Right cardiac atrium (tissue), 5 donors: ENCODE measurements around the gene NPNT. TPM values are rescaled to one million over a fixed set of nuclear protein-coding genes. Genes with fewer than 3 reads are reported as not detected.

Source experiments
- ATAC-seq, 2 donors: fragments of 200-7000 bp; cut with Tn5 transposase; one replicate each; pipeline versions ENCODE4 v1.8.0 to v1.9.1; 2020; ENCODE audit warnings: moderate library complexity in 2 of 2, mild to moderate bottlenecking in 1 of 2
- DNase-seq, 3 donors: peaks; one replicate each; pipeline ENCODE4 v3.0.0-alpha.2; 2020
- H3K27ac ChIP-seq: one replicate; pipeline ENCODE4 v1.5.1; 2013; ENCODE audit warnings: mild to moderate bottlenecking, low read length, control low read depth, moderate library complexity
- H3K27me3 ChIP-seq: one replicate; pipeline ENCODE4 v1.6.1; 2013; ENCODE audit not compliant: control insufficient read depth, insufficient read depth
- H3K4me1 ChIP-seq: one replicate; pipeline ENCODE4 v1.6.1; 2013; ENCODE audit warnings: low read length; ENCODE audit not compliant: control insufficient read depth, insufficient read depth
- H3K4me3 ChIP-seq: one replicate; pipeline ENCODE4 v1.5.1; 2013; ENCODE audit warnings: low read length, control low read depth
- H3K9me3 ChIP-seq: one replicate; pipeline ENCODE4 v1.6.1; 2013; ENCODE audit warnings: low read length; ENCODE audit not compliant: control insufficient read depth
- WGBS: extraction: QIAGEN DNeasy Blood & Tissue Kit; methylation state at CpG from one replicate; pipeline ENCODE4 v1.1.7; 2013; 5-methylcytosine and 5-hydroxymethylcytosine counted together
- intact Hi-C, 4 donors: fragments of 100-400 bp; cut with DNase I; formaldehyde crosslinking; loops; one replicate each; pipeline versions ENCODE4 v1.11.0 to v1.14.0; 2022 to 2023
- polyA plus RNA-seq: library from polyadenylated mRNA; stranded (reverse); fragments of 200-250 nt; gene quantifications from one replicate; pipeline ENCODE4 v1.2.3, GENCODE V29; 2013
- total RNA-seq, 4 donors: library from RNA; stranded (reverse); fragmentation: NEBNext Ultra II Directional; extraction: Animal tissue kit (Norgen Biotek cat#: 25700); gene quantifications; one replicate each; pipeline ENCODE4 v1.2.1, GENCODE V29; 2021
- donor health status: healthy with polysubstance abuse.
- donor health status: DM: no; HTN: yes; CAD: no.
- donor health status: DM: no; HTN: no; CAD: no.
- donor health status: DM: no; HTN: yes; CAD: no; lungs with severe emphysema.
- donor health status: DM: yes; HTN: yes; CAD: no.

Gene NPNT
- total and polyA plus RNA-seq, 5 donors: 1.4 to 5.5 (median 4.4) TPM

DNA sequence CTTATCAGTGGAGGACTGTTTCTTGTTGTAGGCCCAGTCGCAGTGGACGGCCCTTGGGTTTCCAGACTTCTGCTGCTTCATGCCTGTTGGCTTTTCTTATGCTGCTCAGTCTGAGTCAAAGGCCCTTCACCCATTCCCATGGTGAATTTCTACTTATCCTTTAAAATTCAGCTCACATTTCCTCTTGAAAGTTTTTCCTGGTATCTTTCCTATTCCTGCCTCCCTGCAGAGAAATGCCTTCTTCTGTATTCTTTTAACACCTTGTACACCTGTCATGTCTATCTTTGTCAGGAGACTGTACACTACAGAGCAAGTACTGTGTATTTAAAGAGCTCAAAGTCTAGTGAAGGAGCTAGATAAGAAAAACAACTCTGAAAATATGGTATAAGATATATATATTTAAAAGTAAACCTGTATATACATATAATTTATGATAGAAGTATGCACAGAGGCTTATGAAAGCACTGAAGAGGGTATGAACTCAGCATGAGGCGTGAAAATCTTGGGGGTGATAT, 22.0 kb downstream of the NPNT start:
- H3K27ac ChIP-seq: no peak overlapping the region
- intact Hi-C loops: no loop called here
- no peaks in the 10 kb centered on the region for H3K27me3 ChIP-seq
- DNase-seq (no peak), ATAC-seq (no peak)
- no peak overlapping the region for H3K4me3 ChIP-seq
- no peaks in the 10 kb centered on the region for H3K4me1 ChIP-seq
- no peaks in the 10 kb centered on the region for H3K9me3 ChIP-seq
- WGBS: 81% methylated on average over 3 of the region's 3 CpGs

DNA sequence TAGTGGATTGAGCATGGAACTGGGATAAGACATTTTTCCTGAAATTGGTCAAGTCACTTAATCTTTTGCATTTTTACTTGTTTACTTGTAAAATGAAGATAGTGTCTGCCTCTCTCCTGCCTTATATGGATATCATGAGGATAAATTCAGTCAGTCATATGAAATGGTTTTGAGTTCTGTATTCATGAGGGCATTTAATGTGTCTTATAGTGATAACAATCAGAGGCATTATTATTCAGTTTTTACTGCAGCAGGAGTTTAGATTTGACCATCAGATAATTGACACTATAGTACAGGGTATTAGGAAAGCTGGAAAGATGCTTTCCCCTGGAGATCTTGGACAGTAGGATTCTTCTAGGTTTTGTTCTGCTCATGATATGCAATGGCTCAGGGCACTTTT, 26.0 kb downstream of the NPNT start:
- Histone ChIP-seq H3K27me3 (no peaks in the 10 kb centered on the region), H3K4me1 (no peaks in the 10 kb centered on the region), H3K9me3 (no peaks in the 10 kb centered on the region), H3K27ac (no peak overlapping the region), H3K4me3 (no peak overlapping the region)
- ATAC-seq: no peak
- intact Hi-C loops: no loop called here
- DNase-seq: no peak

DNA sequence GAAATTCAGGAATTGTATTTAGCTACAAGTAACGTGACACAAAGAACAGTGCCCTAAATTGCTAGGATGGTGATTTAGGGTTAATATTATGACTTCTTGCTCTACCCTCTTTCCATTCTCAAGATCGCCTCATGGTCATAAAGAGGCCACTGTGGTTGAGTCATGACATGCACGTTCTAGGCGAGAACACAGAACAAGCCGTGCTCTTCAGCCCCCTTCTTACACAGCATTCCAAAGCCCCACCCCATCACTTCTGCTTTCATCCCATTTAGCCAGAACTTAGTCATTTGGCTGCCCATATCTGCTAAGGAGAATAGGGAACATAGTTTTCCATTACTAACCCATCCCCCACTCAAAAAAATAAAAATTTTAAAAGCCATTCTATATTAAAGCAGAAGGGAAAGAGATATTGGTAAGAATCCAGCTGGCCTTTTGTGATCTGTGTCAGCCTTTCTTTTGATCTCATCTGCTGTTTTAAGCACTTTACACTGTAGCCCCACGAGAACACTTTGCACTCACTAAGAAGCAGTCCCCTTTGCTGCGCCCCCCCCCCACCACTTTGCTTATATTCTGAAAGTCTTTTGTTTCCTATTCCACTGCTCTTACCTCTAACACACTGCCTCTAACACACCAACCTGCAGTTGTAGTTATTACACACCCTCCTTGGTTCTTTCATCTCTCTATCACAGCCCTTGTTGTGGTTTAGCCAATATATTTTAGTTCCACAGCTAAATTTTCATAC, 28.4 kb downstream of the NPNT start:
- WGBS: 52% methylated on average over 7 of the region's 7 CpGs
- intact Hi-C loops: no loop called here
- H3K27ac ChIP-seq: no peak overlapping the region
- no peaks in the 10 kb centered on the region for H3K4me1 ChIP-seq
- no peak overlapping the region for H3K4me3 ChIP-seq
- DNase-seq (peak in 1 of 3 donors; percentile 24), ATAC-seq (peak; percentile 67 to 68)
- no peaks in the 10 kb centered on the region for H3K27me3 ChIP-seq
- H3K9me3 ChIP-seq: no peaks in the 10 kb centered on the region

DNA sequence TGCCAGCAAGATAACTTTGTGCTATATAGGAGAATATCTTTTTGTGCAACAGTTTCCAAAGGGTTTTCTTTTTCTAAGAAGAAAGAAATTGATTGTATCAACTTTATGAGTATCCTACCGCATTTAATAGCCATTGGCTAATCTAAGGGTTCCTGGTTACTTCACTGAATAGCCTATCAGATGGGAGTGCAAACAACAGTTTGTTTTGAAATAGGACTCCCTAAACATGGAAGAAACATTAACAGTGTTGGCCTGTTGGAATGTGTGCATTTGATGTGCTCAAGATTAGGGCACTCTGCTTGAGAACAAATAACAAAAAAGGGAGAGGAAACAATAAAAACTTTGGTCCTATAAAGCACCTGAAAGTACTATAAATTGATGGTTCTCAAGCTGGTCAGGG, 29.1 kb downstream of the NPNT start:
- H3K27ac ChIP-seq: no peak overlapping the region

DNA sequence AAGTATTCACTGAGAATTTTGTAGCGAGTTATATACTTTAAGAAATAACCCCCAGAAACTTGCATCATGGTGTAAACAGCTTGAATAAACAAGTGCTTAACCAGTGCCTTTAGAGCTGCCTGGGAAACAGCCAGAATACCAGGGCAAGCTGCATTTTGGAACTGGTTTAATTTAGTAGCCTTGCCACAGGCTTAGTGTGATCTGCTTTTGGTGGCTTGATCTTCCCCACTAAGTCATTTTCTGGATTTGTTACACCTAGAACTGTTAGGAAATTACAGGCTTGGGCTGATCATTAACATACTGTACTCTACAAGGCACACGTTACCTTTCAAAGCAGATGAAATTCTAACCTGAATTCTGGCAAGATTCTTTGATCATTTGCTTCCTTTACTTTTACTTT, 35.4 kb downstream of the NPNT start:
- H3K27me3 ChIP-seq: no peaks in the 10 kb centered on the region
- H3K9me3 ChIP-seq: no peaks in the 10 kb centered on the region
- H3K4me3 ChIP-seq: no peak overlapping the region
- ATAC-seq: no peak
- 83% methylated on average over 2 of the region's 2 CpGs for WGBS
- H3K27ac ChIP-seq: no peak overlapping the region
- DNase-seq: no peak
- H3K4me1 ChIP-seq: no peaks in the 10 kb centered on the region
- intact Hi-C loops: no loop called here

More for the DNA sequence above, 29.1 kb downstream of the NPNT start:
- Histone ChIP-seq H3K27me3 (no peaks in the 10 kb centered on the region), H3K4me3 (no peak overlapping the region), H3K4me1 (no peaks in the 10 kb centered on the region), H3K9me3 (no peaks in the 10 kb centered on the region)
- ATAC-seq: no peak
- intact Hi-C loops: no loop called here
- DNase-seq: no peak
- 86% methylated on average over 1 of the region's 1 CpG for WGBS

DNA sequence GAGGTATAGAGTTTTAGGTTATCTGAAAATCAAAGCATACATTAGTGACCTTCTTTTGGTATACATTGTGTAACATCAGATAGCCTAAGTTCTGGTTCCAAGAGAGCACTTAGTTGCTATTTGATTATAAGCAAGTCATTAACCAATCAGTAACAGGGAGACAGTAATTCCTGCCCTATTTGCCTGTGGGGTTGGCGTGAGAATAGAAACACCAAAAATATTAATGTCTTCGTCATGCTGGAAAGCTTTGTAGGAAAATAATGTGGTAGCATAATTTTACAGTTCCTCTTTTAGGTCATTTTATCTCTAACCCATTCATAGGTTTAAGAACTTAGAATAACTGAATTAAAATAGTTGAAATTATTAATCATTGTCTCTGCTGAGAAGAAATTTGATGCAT, 37.8 kb downstream of the NPNT start:
- Histone ChIP-seq H3K27me3 (no peaks in the 10 kb centered on the region), H3K9me3 (no peaks in the 10 kb centered on the region), H3K4me3 (no peak overlapping the region), H3K4me1 (peaks cover 1% of the 10 kb centered on the region), H3K27ac (no peak overlapping the region)
- WGBS: 91% methylated on average over 2 of the region's 2 CpGs
- intact Hi-C loops: no loop called here
- DNase-seq: no peak
- ATAC-seq: no peak

DNA sequence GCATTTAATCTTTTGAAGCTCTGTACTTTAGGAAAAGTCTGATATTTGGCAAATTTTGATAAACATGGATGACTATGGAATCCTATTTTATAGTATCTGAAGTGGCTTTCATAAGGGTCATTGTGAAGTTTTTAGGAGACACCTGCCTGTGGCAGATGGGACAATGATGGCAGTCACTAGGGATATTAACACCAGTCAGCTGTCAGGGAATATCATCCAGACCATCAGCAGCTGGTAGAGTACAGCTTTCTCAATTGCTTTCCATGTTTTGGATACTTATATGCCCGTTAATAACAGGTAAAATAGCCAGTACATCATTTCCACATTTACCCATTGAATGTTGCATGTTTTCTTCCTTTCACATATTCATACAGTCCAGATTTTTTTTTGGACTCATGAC, 39.1 kb downstream of the NPNT start:
- intact Hi-C loops: no loop called here
- Histone ChIP-seq H3K9me3 (no peaks in the 10 kb centered on the region), H3K4me1 (peaks cover 1% of the 10 kb centered on the region), H3K27ac (no peak overlapping the region), H3K4me3 (no peak overlapping the region), H3K27me3 (no peaks in the 10 kb centered on the region)
- WGBS: 74% methylated on average over 1 of the region's 1 CpG
- ATAC-seq (no peak), DNase-seq (no peak)

DNA sequence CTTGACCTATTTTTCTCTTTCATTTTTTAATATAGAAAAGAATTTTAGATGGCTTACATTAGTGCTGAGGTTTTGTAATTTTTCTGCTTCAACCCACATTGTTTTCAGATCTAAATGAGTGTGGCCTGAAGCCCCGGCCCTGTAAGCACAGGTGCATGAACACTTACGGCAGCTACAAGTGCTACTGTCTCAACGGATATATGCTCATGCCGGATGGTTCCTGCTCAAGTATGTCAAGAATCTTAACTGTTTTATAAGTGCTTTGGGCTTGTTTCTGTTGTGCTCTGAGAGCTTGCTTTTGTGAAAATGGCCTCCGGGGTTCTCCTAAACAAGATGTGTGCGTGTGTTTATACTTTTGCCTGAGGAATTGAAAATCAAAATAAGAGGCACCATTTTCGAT, 41.6 kb downstream of the NPNT start:
- WGBS: 66% methylated on average over 7 of the region's 7 CpGs
- H3K9me3 ChIP-seq: no peaks in the 10 kb centered on the region
- H3K27me3 ChIP-seq: no peaks in the 10 kb centered on the region
- H3K4me1 ChIP-seq: peaks cover 1% of the 10 kb centered on the region
- H3K27ac ChIP-seq: no peak overlapping the region
- ATAC-seq (no peak), DNase-seq (no peak)
- no peak overlapping the region for H3K4me3 ChIP-seq
- intact Hi-C loops: no loop called here

DNA sequence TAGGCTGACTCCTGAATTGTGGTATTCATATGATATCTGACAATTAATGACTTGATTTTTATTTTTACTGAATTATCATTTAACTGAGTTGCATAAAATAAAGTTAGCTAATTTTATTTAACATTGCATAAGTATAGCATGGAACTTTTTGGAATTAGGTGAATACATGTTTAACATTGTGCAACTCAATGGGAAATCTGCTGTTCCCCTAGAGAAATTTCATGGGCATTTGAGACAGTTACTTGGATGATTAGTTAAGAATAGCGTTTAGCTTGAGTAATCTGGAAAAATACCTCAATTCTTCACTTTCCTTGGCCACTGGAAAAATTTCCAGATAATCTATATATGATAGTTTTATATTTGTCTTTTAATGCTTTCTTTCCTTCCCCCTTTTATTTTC, 42.5 kb downstream of the NPNT start:
- Histone ChIP-seq H3K4me1 (peaks cover 1% of the 10 kb centered on the region), H3K9me3 (no peaks in the 10 kb centered on the region), H3K27me3 (no peaks in the 10 kb centered on the region), H3K27ac (no peak overlapping the region), H3K4me3 (no peak overlapping the region)
- intact Hi-C loops: no loop called here
- WGBS: 76% methylated on average over 1 of the region's 1 CpG
- no peak for DNase-seq
- no peak for ATAC-seq

DNA sequence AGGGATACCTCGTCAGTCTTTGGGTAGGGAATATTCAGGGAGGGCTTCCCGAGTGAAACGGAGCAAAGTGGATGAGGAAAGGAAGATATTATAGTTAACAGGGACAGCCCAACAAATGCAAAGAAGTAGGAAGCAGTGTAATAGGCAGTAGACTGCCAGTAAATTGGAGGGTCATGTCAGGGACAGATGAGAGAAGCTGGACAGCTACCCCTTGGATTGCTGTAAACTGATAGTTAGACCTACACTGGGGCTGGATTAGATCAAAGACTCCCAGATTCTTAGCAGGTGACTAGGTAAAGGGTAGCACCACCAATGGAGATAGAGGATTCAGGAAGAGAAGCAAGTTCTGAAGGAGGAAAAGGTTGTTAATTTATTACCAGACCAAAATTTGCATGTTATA, 48.0 kb downstream of the NPNT start:
- WGBS: 80% methylated on average over 3 of the region's 3 CpGs
- no peak for ATAC-seq

DNA sequence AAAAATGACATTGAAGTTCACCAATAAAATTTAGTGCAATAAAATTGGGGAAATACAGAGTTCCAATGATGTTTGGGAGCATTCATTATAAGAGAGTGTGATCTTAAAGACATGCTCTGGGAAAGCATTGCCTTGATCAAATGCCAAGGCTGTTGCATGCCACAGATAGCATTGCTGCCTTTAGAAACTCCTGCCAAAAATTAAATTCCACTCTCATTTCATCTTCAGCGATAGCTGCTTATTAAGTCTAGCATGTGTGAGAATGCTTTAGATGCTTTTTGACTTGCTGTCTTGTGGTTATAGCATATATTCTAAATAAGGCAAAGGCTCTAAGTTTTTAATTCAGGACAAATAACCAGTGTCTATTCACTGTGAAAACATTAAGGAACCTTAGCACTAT, 49.3 kb downstream of the NPNT start:
- Histone ChIP-seq H3K4me3 (no peak overlapping the region), H3K27me3 (no peaks in the 10 kb centered on the region), H3K9me3 (no peaks in the 10 kb centered on the region), H3K27ac (no peak overlapping the region), H3K4me1 (peaks cover 2% of the 10 kb centered on the region)
- ATAC-seq: peak; percentile 34 to 71
- WGBS: 21% methylated on average over 1 of the region's 1 CpG
- intact Hi-C loops: no loop called here
- no peak for DNase-seq

More for the DNA sequence above, 48.0 kb downstream of the NPNT start:
- no peak overlapping the region for H3K4me3 ChIP-seq
- intact Hi-C loops: no loop called here
- H3K9me3 ChIP-seq: no peaks in the 10 kb centered on the region
- no peaks in the 10 kb centered on the region for H3K27me3 ChIP-seq
- DNase-seq: no peak
- peaks cover 2% of the 10 kb centered on the region for H3K4me1 ChIP-seq
- no peak overlapping the region for H3K27ac ChIP-seq

DNA sequence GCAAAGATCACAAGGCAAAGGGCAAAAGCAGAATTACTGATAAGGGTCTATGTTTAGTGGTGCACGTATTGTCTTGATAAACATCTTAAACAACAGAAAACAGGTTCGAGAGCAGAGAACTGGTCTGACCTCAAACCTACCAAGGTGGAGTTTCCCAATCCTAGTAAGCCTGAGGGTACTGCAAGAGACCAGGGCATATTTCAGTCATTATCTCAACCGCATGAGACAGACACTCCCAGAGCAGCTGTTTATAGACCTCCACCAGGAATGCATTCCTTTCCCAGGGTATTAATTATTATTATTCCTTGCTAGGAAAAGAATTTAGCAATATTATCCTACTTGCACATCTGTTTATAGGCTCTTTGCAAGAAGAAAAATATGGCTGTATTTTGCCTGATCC, 51.5 kb downstream of the NPNT start:
- no peak overlapping the region for H3K27ac ChIP-seq
- intact Hi-C loops: no loop called here
- H3K9me3 ChIP-seq: no peaks in the 10 kb centered on the region
- H3K4me1 ChIP-seq: peaks cover 2% of the 10 kb centered on the region
- no peak for ATAC-seq
- 74% methylated on average over 3 of the region's 3 CpGs for WGBS
- H3K4me3 ChIP-seq: no peak overlapping the region
- no peak for DNase-seq
- no peaks in the 10 kb centered on the region for H3K27me3 ChIP-seq
